IMR-90 (cell line): ENCODE measurements around the gene P4HA1. TPM values are rescaled to one million over a fixed set of nuclear protein-coding genes. Genes with fewer than 3 reads are reported as not detected.

ENCODE experiments used
- ATAC-seq: fragments of 200-7000 bp; cut with Tn5 transposase; 2 replicates; pipeline ENCODE4 v1.9.1; 2020; ENCODE audit warnings: low read depth, mild to moderate bottlenecking, moderate library complexity
- BruUV-seq: library from RNA; stranded (reverse); fragments of 400-500 nt; replicated peaks from 2 replicates; lab custom pipeline; 2021; lab: Mats Ljungman, UMichigan
- CTCF ChIA-PET: fragments of 300-600 bp; formaldehyde crosslinking; extraction: SDS; loops from one replicate; lab custom pipeline; 2021; ENCODE audit warnings: antibody characterized with exemption; lab: Yijun Ruan, JAX
- POLR2A ChIA-PET: fragments of 300-600 bp; sonication (Branson Sonifier 250); formaldehyde crosslinking; loops from one replicate; lab custom pipeline; 2022; ENCODE audit warnings: antibody characterized with exemption; ENCODE audit not compliant: unreplicated experiment; lab: Charles Lee
- DNase-seq: peaks from one replicate; pipeline ENCODE4 v3.0.0; 2013
- H2AFZ ChIP-seq: replicated peaks from 2 replicates; pipeline ENCODE3; 2013; ENCODE audit warnings: low read length, mild to moderate bottlenecking; ENCODE audit not compliant: poor library complexity
- H2AK5ac ChIP-seq: 2 replicates; pipeline ENCODE4 v1.6.1; 2013; ENCODE audit warnings: low read depth, low read length, inconsistent platforms
- H2AK9ac ChIP-seq: replicated peaks from 2 replicates; pipeline ENCODE3; 2013; ENCODE audit warnings: mild to moderate bottlenecking, low read depth, low read length, moderate library complexity; ENCODE audit not compliant: poor library complexity
- H2BK120ac ChIP-seq: 2 replicates; pipeline ENCODE4 v1.6.1; 2013; ENCODE audit warnings: low read depth, low read length, inconsistent platforms
- H2BK15ac ChIP-seq: 3 replicates; pipeline ENCODE4 v1.6.1; 2013; ENCODE audit warnings: low read depth, low read length, inconsistent platforms
- H2BK20ac ChIP-seq: 2 replicates; pipeline ENCODE4 v1.6.1; 2013; ENCODE audit warnings: low read depth, mild to moderate bottlenecking, inconsistent platforms, low read length, moderate library complexity
- H2BK5ac ChIP-seq: 2 replicates; pipeline ENCODE4 v1.6.1; 2013; ENCODE audit warnings: mild to moderate bottlenecking, low read depth, low read length, inconsistent platforms; ENCODE audit not compliant: poor library complexity, severe bottlenecking
- H3K14ac ChIP-seq: replicated peaks from 2 replicates; pipeline ENCODE4 v1.6.1; 2013; ENCODE audit warnings: low read depth, low read length, inconsistent platforms
- H3K18ac ChIP-seq: 2 replicates; pipeline ENCODE4 v1.6.1; 2013; ENCODE audit warnings: low read depth, low read length, control low read depth
- H3K23ac ChIP-seq: 2 replicates; pipeline ENCODE4 v1.6.1; 2013; ENCODE audit warnings: low read depth, low read length, inconsistent platforms
- H3K27ac ChIP-seq: 2 replicates; pipeline ENCODE4 v1.5.1; 2013; ENCODE audit warnings: mild to moderate bottlenecking, control low read depth, low read length; ENCODE audit not compliant: insufficient read depth
- H3K27me3 ChIP-seq: 2 replicates; pipeline ENCODE4 v1.6.1; 2013; ENCODE audit warnings: low read length; ENCODE audit not compliant: control insufficient read depth, insufficient read depth
- H3K36me3 ChIP-seq: 2 replicates; pipeline ENCODE4 v1.6.1; 2013; ENCODE audit warnings: low read length, mixed read lengths; ENCODE audit not compliant: control insufficient read depth, insufficient read depth
- H3K4ac ChIP-seq: 2 replicates; pipeline ENCODE4 v1.6.1; 2013; ENCODE audit warnings: low read depth, low read length, inconsistent platforms
- H3K4me1 ChIP-seq: 2 replicates; pipeline ENCODE4 v1.6.1; 2013; ENCODE audit warnings: low read length, mixed read lengths; ENCODE audit not compliant: control insufficient read depth, insufficient read depth
- H3K4me2 ChIP-seq: 2 replicates; pipeline ENCODE4 v1.6.1; 2013; ENCODE audit warnings: low read depth, mild to moderate bottlenecking, control low read depth, low read length, moderate library complexity
- H3K4me3 ChIP-seq: 2 replicates; pipeline ENCODE4 v1.5.1; 2013; ENCODE audit warnings: low read depth, mild to moderate bottlenecking, control low read depth, low read length, moderate library complexity; ENCODE audit not compliant: insufficient read depth
- H3K56ac ChIP-seq: 2 replicates; pipeline ENCODE4 v1.6.1; 2013; ENCODE audit warnings: low read length, inconsistent platforms; ENCODE audit not compliant: insufficient read depth; ENCODE audit errors: extremely low read depth
- H3K79me1 ChIP-seq, 2 experiments: 2 replicates each; pipeline ENCODE4 v1.6.1; 2013; ENCODE audit warnings: low read length in 2 of 2, inconsistent platforms in 1 of 2, low read depth in 1 of 2
- H3K9ac ChIP-seq: 2 replicates; pipeline ENCODE4 v1.6.1; 2013; ENCODE audit warnings: low read depth, low read length, control low read depth
- H3K9me1 ChIP-seq: 2 replicates; pipeline ENCODE4 v1.6.1; 2013; ENCODE audit warnings: low read length, inconsistent platforms; ENCODE audit not compliant: insufficient read depth
- H3K9me3 ChIP-seq: 2 replicates; pipeline ENCODE4 v1.6.1; 2013; ENCODE audit warnings: low read length; ENCODE audit not compliant: control insufficient read depth, insufficient read depth
- H4K20me1 ChIP-seq: 2 replicates; pipeline ENCODE4 v1.6.1; 2013; ENCODE audit warnings: low read length, inconsistent platforms; ENCODE audit not compliant: insufficient read depth
- H4K5ac ChIP-seq: 2 replicates; pipeline ENCODE4 v1.6.1; 2013; ENCODE audit warnings: mild to moderate bottlenecking, low read depth, low read length, control low read depth
- H4K8ac ChIP-seq, 2 experiments: 2 replicates each; pipeline ENCODE4 v1.6.1; 2013; ENCODE audit warnings: low read depth in 2 of 2, low read length in 2 of 2, control low read depth in 1 of 2, inconsistent platforms in 1 of 2
- H4K91ac ChIP-seq: 2 replicates; pipeline ENCODE4 v1.6.1; 2013; ENCODE audit warnings: low read depth, low read length, inconsistent platforms; ENCODE audit not compliant: insufficient read depth
- CTCF ChIP-seq: conservative IDR thresholded peaks from 2 replicates; pipeline ENCODE4 v1.5.1; 2012; ENCODE audit warnings: mild to moderate bottlenecking, low read depth, low read length, improper control_type of control experiment
- FOS ChIP-seq: fragments of 150-350 bp; IDR thresholded peaks from 2 replicates; pipeline ENCODE4 v1.6.1; 2016; ENCODE audit warnings: low read depth, low read length
- WGBS, 2 experiments: methylation state at CpG; one replicate each; pipeline versions ENCODE4 v1.1.5 to v1.1.7; 2013; ENCODE audit warnings: missing lambda C conversion rate in 2 of 2; ENCODE audit not compliant: insufficient read length in 1 of 2; ENCODE audit errors: extremely low coverage in 2 of 2; 5-methylcytosine and 5-hydroxymethylcytosine counted together
- dilution Hi-C: fragments of 300-500 bp; cut with HindIII; formaldehyde crosslinking; loops from one replicate; pipeline ENCODE4 v1.14.3; 2018; ENCODE audit warnings: low sequenced_read_pairs; ENCODE audit not compliant: unreplicated experiment
- in situ Hi-C: fragments of 300-500 bp; cut with MboI; formaldehyde crosslinking; loops from 3 replicates; pipeline ENCODE4 v1.14.3; 2019; ENCODE audit warnings: low sequenced_read_pairs, inconsistent platforms, mixed read lengths
- intact Hi-C: fragments of 100-400 bp; cut with micrococcal nuclease; formaldehyde crosslinking; loops from 2 replicates; pipeline ENCODE4 v1.10.0; 2022
- polyA plus RNA-seq, 3 experiments: library from polyadenylated mRNA; depleted of rRNA; stranded (reverse); fragments of >200 nt; gene quantifications; 2 replicates each; pipeline ENCODE4 v1.2.3, GENCODE V29; 2012; ENCODE audit warnings: low replicate concordance in 1 of 3
- total RNA-seq: library from RNA; depleted of rRNA; stranded (reverse); fragments of >200 nt; gene quantifications from 2 replicates; pipeline ENCODE4 v1.2.3, GENCODE V29; 2012

The P4HA1 gene
- total and polyA plus RNA-seq, 2 of the 4 experiments (the other 2 are of a cell fraction): 178 to 241 TPM

DNA sequence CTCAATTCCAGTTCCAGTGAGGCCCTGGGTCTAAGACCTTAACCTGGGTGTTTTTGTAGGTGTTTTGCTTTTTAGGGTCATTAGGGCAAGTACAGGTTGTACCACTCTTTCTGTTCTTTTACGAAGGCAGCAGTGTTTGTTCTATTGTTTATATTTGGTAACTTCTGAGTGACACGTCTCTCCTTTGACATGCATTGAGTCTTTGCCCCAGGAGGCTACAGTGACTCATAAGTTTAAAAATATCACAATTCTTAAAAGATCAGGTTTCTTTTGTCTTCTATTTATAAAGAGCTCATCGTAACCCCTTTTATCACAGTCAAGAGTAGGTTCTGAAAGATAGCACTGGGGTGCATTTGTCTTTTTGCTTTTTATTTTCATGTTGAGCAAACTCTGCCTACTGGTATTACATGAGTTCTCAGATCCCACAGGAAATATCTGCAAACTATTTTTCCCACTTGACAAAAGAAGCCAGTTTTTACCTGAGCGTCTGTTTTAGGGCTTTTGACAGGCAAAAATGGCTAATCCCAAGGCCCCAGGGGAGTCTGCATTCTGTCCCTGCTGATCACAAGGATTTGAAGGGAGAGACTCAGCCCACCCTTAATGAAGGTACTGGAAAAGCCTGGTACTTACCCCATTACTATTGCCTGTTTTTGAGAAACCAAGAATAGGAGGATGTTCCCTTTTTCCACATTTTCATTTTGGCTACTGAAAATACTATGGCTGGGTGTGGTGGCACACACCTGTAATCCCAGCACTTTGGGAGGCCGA, 21.5 kb upstream of the P4HA1 start:
- intact Hi-C loops: no loop called here
- POLR2A ChIA-PET: no interaction called here
- H4K91ac ChIP-seq: no peak overlapping the region

More for the DNA sequence above, 21.5 kb upstream of the P4HA1 start:
- Histone ChIP-seq H3K9me1 (no peaks in the 10 kb centered on the region), H2BK120ac (peak overlapping the region; percentile 9; the same call in 1 of the 2 replicates), H3K4me2 (peak overlapping the region; percentile 86; the same call in 1 of the 2 replicates), H3K36me3 (no peaks in the 10 kb centered on the region), H3K56ac (no peak overlapping the region), H3K18ac (peak overlapping the region; percentile 72; the same call in 1 of the 2 replicates), H3K4me3 (no peak overlapping the region), H3K27ac (no peak overlapping the region), H2BK20ac (no peak overlapping the region), H3K9me3 (no peaks in the 10 kb centered on the region), H2BK15ac (no peak overlapping the region; the same call in 2 of the 3 replicates), H2AK5ac (no peak overlapping the region), H4K8ac (no peak overlapping the region), H3K27me3 (no peaks in the 10 kb centered on the region), H3K4ac (peak overlapping the region; percentile 41; the same call in 1 of the 2 replicates), H3K9ac (no peak overlapping the region), H2AK9ac (no peak overlapping the region), H3K79me1 (peaks cover 3 to 12% of the 10 kb centered on the region in 2 experiments; a peak in 2 of 4 replicates), H2AFZ (no peak overlapping the region), H3K14ac (0 out of 2 replicates have a peak overlapping the region, but pooled peaks have one; percentile 24), H4K5ac (no peak overlapping the region), H2BK5ac (peak overlapping the region; percentile 27), H3K23ac (no peak overlapping the region), H4K20me1 (no peaks in the 10 kb centered on the region), H3K4me1 (peaks cover 11% of the 10 kb centered on the region)
- ATAC-seq (peak; percentile 31; the same call in 1 of the 2 replicates), DNase-seq (peak; percentile 67)
- in situ Hi-C loops: no loop called here
- no TSS peak for BruUV-seq
- dilution Hi-C loops: no loop called here
- WGBS, 2 experiments: no CpG with 5 or more reads among the region's 5 CpGs
- CTCF ChIA-PET: interaction anchor here (0.6 kb wide), 1 partner anchor 636 kb away, joined by 3 read pairs; no protein-coding TSS in a partner anchor
- no peak for TF ChIP-seq CTCF
- TF ChIP-seq FOS: peak; percentile 64; the same call in 1 of the 2 replicates
